Astrocyte of the cerebellum (primary cell): ENCODE results near the gene CKLF.

Source experiments
- DNase-seq: peaks from one replicate; pipeline ENCODE4 v3.0.0-alpha.2; 2011; ENCODE audit warnings: low read depth
- H3K4me3 ChIP-seq: 2 replicates; pipeline ENCODE4 v1.5.1; 2011; ENCODE audit warnings: mild to moderate bottlenecking, low read depth, low read length, moderate library complexity
- CTCF ChIP-seq: IDR thresholded peaks from 2 replicates; pipeline ENCODE4 v1.5.1; 2012; ENCODE audit warnings: low read length, low read depth, moderate library complexity, mild to moderate bottlenecking; ENCODE audit errors: missing control alignments
- in situ Hi-C: cut with HindIII; loops from 2 replicates; pipeline ENCODE4 v1.10.0; 2017; ENCODE audit warnings: low sequenced_read_pairs

CKLF gene

DNA sequence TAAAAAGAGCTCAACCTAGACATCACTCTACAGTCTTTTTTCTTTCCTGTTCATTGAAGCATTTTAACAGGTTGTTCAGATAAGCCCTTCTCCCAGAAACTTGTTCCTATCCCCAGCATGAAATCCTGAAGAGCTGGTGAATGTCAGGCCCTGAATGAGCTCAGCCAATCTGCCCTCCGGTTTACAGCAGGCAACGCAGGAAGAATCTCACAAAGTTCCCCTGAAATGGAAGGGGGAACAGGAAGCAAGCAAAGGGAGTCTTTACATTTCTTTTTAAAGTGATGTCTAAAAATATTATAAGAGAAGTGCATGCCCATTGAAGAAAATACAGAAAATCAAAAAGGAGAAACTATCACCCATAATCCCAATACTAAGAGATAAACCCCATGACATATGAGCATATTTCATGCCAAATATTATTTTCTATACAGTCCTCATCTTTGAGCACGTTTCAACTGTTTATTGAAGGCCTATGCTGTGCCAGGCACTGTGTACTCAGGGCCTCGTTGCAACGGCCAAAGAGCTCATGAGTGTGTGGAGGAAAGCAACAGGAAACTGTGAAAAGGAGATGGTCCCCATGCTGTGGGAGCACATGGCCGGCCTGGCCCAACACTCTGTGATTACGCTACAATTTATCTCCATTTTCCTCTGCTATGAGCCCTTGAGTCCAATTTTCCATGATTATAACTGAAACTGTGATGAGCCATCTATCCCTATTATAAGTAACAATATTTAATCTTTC is 8.2 kb upstream of the CKLF start:
- in situ Hi-C loops = no loop called here
- no peak for DNase-seq
- TF ChIP-seq CTCF = no peak
- H3K4me3 ChIP-seq = no peak overlapping the region

- in situ Hi-C loops = no loop called here
- no peak for DNase-seq
- H3K4me3 ChIP-seq = no peak overlapping the region
- TF ChIP-seq CTCF = no peak
These were observed 5.0 kb upstream of the CKLF start for GRCh38 chr16:66547101-66547989.

GRCh38 chr16:66548068-66548467 is 4.3 kb upstream of the CKLF start:
- H3K4me3 ChIP-seq = no peak overlapping the region
- no peak for TF ChIP-seq CTCF
- DNase-seq = no peak
- in situ Hi-C loops = no loop called here

GRCh38 chr16:66548868-66549267 is 3.5 kb upstream of the CKLF start:
- in situ Hi-C loops = no loop called here
- peak overlapping the region; percentile 69 for H3K4me3 ChIP-seq
- no peak for TF ChIP-seq CTCF
- no peak for DNase-seq

GRCh38 chr16:66549284-66550131 is 2.9 kb upstream of the CKLF start, which contains the start of gene TK2:
TK2 (minus strand) TSS chr16:66550122; CDS start chr16:66550061, 61 bp downstream.
- no peak for DNase-seq
- no peak for TF ChIP-seq CTCF
- in situ Hi-C loops = no loop called here
- peak within 1 kb of the TSS; percentile 69 for H3K4me3 ChIP-seq

DNA sequence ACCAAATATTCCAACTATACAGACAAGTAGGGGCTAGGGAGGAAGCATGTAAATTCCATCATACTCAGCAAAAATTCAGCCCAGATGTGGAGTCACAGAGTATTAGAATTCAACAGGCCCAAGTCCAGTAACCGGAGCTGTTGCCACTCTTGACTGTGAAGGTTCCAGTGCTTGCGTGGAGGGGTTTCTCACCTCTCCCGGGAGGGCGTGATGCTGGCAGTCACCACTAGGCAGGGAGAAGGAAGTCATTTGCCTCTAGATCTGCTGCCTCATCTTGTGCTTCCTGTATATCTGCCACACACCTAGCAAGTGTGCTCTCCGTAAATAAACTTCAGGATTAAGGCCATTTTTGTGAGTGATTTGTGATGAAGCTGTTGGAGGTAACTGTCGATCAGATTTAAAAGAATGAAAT is 1.0 kb upstream of the CKLF start:
- TF ChIP-seq CTCF = peak; percentile 24
- no peak for DNase-seq
- in situ Hi-C loops = no loop called here
- H3K4me3 ChIP-seq = no peak overlapping the region
